ENCODE measurements around the gene CLDN5. TPM values are rescaled to one million over a fixed set of nuclear protein-coding genes. Genes with fewer than 3 reads are reported as not detected.

CLDN5 gene
- total RNA-seq, 1 experiment from 2014 or later, result 0.44 TPM

DNA sequence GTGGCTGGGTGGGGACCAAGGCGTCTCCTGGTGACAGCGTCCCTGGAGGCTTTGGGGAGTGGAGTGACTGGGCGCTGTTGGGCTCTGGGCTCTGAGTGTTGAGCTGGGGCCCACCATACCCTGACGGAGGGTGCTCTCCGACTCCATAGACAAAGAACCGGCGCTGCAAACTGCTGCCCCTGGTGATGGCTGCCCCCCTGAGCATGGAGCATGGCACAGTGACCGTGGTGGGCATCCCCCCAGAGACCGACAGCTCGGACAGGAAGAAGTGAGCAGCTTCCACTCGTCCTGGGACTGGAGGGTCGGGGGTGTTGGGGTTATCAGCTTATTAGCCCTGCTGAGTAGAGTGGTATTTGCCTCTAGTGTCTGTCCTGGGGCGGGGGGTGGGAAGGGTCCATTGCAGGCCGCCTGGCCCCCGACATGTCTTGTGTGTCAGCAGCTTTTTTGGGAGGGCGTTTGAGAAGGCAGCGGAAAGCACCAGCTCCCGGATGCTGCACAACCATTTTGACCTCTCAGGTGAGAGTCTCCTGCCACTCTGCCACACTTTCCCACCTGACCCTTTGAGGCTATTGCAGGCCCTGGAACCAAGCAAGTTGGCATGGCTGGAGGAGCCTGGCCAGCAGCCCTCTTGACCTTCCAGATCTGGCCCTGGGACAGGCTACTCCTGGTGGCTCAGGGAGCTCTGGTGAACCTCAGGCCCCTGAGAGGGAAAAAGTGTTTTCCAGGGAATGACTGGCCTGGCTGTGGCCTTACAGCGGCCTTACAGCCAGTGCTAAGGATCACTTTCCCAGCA lies 7.6 kb downstream of the CLDN5 start:
- Histone ChIP-seq H4K20me1 (ENCODE audit: control insufficient read depth, insufficient read depth, insufficient read length) (no peaks in the 10 kb centered on the region), H3K9me3 (ENCODE audit: control insufficient read depth, low read depth, low read length) (no peaks in the 10 kb centered on the region), H3K23me2 (ENCODE audit: insufficient read length, low read depth, low read length, poor library complexity, severe bottlenecking) (no peaks in the 10 kb centered on the region), H3T11ph (ENCODE audit: low read length) (no peak overlapping the region), H4K91ac (ENCODE audit: insufficient read length, low read depth, low read length) (no peak overlapping the region), H4K5ac (ENCODE audit: insufficient read length, low read depth, low read length) (no peak overlapping the region), H3K56ac (ENCODE audit: insufficient read length, low read depth, low read length) (no peak overlapping the region), H3K18ac (ENCODE audit: insufficient read length, low read depth, low read length) (no peak overlapping the region), H3K4me2 (ENCODE audit: insufficient read depth, insufficient read length, low read length) (no peak overlapping the region), H3K23ac (ENCODE audit: insufficient read length, low read depth, low read length) (no peak overlapping the region), H3K9ac (ENCODE audit: extremely low read depth, insufficient read length, low read length) (no peak overlapping the region), H4K8ac (replicated peaks; ENCODE audit: insufficient read length, low read depth, low read length) (no peak overlapping the region), H2BK120ac (ENCODE audit: low read depth, low read length, poor library complexity, severe bottlenecking) (no peak overlapping the region), H3K27me3 (ENCODE audit: insufficient read depth, low read length) (no peaks in the 10 kb centered on the region), H3K4me1 (ENCODE audit: insufficient read depth, low read length) (no peaks in the 10 kb centered on the region), H2AFZ (ENCODE audit: low read length) (no peak overlapping the region), H2BK20ac (ENCODE audit: low read depth, low read length, poor library complexity, severe bottlenecking) (no peak overlapping the region), H2BK15ac (ENCODE audit: low read depth, low read length) (no peak overlapping the region), H3K27ac (ENCODE audit: insufficient read length, low read depth, low read length) (no peak overlapping the region), H3K14ac (ENCODE audit: insufficient read depth, low read length) (no peak overlapping the region), H2BK5ac (ENCODE audit: insufficient read length, low read length) (no peak overlapping the region), H3K79me1 (ENCODE audit: insufficient read depth, low read depth, low read length, poor library complexity, severe bottlenecking) (no peaks in the 10 kb centered on the region), H3K79me2 (ENCODE audit: insufficient read depth, low read length) (no peaks in the 10 kb centered on the region), H2AK5ac (ENCODE audit: insufficient read length, low read length) (no peak overlapping the region), H2BK12ac (ENCODE audit: insufficient read length, low read depth, low read length) (no peak overlapping the region), H3K4ac (ENCODE audit: low read depth, low read length) (no peak overlapping the region)
- no peak overlapping the region for H3K4me3 Mint-ChIP-seq
- WGBS (ENCODE audit: extremely low coverage, insufficient read length, low lambda C conversion rate), result no CpG with 5 or more reads among the region's 19 CpGs
- no peaks in the 10 kb centered on the region for H3K9me3 Mint-ChIP-seq
- H3K27ac Mint-ChIP-seq, result no peak overlapping the region
- peaks cover 12% of the 10 kb centered on the region for H3K27me3 Mint-ChIP-seq (ENCODE audit: low read depth)
- H3K36me3 Mint-ChIP-seq (ENCODE audit: insufficient read depth in 1 of 3, low read depth in 3 of 3), result peaks cover 13 to 59% (median 59%) of the 10 kb centered on the region in 3 experiments; a peak in 6 of 7 replicates
- H3K4me1 Mint-ChIP-seq, result 0 out of 4 replicates have a peak, but pooled peaks cover 0 to 3% of the 10 kb centered on the region in 2 experiments
- TF ChIP-seq, protein P1, sequence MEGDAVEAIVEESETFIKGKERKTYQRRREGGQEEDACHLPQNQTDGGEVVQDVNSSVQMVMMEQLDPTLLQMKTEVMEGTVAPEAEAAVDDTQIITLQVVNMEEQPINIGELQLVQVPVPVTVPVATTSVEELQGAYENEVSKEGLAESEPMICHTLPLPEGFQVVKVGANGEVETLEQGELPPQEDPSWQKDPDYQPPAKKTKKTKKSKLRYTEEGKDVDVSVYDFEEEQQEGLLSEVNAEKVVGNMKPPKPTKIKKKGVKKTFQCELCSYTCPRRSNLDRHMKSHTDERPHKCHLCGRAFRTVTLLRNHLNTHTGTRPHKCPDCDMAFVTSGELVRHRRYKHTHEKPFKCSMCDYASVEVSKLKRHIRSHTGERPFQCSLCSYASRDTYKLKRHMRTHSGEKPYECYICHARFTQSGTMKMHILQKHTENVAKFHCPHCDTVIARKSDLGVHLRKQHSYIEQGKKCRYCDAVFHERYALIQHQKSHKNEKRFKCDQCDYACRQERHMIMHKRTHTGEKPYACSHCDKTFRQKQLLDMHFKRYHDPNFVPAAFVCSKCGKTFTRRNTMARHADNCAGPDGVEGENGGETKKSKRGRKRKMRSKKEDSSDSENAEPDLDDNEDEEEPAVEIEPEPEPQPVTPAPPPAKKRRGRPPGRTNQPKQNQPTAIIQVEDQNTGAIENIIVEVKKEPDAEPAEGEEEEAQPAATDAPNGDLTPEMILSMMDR (conservative IDR thresholded peaks at IDR 0.05), result no peak
- no peak for DNase-seq

All from H9 (cell line).